Activated CD4-positive, alpha-beta T cell treated with anti-CD3 and anti-CD28 coated beads, Interleukin-2, amount 50 U/mL, for 16 hours (primary cell): ENCODE results near the gene PTPRM.

Source experiments
- DNase-seq: peaks from one replicate; pipeline ENCODE4 v3.0.0-alpha.2; 2020

PTPRM gene

DNA sequence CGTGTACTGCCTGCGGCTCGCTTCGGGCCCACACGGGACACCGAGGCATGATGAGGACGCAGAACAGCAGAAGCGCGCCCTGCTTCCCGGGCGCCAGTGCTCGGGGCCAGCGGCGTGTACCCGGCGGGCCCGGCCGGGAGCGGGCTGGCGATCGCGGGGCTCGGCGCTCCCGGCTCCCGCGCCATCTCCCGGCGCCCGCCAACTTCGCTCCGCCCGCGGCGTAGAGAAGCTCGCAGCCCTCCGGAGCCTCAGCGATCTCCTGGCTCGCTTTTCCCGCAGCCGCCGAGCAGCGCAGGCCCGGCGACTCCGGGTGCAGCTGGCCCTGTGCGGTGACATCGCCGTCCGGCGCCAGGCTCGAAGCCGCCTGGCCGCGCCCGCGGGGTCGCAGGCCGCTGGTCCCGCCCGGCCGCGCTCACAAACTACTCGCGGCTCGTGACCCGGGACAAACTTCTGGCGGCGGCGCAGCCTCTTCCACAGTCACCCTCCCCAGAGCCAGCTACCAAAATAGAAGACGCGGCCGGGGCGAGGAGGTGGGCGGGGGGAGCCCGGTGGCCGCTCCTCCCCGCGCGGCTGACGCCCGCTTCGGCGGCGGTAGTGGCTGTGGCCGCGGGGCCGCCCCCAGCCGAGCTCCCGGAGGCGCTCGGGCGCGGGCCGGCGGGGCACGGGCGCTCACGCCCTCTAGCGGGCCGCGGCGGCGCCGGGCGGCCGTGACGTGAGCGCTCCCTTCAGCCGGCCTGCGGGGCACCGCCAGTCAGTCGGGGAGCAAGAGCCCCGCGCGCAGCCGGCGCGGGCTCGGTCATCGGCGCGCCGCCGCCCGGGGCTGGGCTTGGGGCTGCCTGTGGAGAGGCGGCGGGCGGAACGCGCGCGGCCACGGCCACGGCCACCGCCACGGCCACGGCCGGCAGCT, at the start of gene PTPRM:
TSS of gene PTPRM (plus strand) at position 750 of the 907 bp plus-strand sequence. CDS start 503 bp downstream, outside the sequence.
- peak; percentile 57 for DNase-seq

DNA sequence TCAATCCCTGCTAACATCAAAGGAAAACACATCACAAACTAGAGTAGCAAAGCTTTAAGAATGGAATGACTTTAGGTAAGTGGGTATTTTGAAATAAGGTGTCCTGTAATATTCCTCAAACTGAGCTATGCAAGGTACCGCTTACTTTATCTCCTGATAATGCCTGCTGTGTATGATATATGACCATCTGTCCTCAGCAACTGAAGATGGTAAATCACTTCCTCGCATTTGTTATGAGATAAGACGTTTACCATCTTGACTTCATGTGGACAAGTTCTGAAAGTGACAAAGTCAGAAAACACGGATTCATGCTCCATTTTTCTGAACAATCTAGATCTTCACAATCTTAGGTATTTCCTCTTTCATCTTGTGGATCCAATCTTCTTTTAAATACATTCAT, 49.3 kb upstream of the PTPRM start:
- DNase-seq: no peak

DNA sequence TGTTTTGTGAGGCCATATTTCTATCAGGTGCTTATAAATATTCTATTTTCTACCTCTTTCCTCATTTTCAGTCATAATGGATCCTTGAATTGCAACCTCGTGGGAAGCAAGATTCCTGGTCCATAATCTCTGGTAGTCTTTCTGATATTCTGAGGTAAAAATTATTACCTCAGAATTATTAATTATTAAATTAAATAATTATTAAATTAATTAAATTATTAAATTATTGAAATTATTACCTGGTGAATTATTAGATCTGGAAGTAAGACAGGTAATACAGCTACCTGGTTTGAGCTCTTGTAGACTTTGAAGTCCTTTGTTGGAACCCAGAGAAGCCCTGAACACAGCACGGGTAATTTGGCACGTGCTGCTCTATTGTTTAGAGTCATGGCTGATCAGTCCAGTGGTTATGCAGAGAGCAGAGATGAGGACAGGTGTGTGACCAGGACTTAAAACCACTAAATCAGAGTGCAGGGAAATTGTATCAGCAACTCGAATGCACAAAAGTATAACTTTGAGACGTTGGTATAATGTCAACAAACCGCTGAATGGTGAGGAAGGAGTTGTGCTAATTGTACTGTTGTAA, 46.8 kb upstream of the PTPRM start:
- no peak for DNase-seq

DNA sequence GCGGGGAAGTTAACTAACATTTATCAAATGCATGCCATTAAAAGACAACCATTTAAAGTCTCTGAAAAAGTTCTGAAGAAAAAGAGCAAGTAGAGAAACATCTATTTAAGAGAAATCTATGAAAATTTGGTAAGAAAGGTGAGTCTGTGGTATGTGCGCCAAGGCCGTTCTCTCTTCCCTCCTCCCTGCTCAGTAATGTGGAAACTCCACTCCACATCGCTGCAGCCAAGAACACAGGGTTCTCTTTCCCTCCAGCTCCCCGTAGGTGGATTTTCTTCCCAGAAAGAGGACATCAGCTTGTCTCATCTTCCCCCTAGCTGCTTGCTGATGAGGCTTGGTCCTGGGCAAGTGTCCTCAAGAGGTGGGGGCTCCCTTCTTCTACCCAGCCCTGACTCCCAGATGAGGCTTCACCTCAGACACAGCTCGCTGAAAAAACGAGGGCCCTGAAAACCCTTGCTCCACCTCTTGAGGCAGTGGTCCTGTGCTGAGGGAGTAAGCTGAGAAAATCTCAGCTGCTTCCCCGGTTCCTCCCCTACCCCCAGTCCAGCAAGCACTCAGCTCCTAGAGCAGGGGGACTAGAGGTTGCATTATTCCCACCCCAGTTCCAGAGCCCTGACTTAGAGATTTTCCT, 45.8 kb upstream of the PTPRM start:
- no peak for DNase-seq

DNA sequence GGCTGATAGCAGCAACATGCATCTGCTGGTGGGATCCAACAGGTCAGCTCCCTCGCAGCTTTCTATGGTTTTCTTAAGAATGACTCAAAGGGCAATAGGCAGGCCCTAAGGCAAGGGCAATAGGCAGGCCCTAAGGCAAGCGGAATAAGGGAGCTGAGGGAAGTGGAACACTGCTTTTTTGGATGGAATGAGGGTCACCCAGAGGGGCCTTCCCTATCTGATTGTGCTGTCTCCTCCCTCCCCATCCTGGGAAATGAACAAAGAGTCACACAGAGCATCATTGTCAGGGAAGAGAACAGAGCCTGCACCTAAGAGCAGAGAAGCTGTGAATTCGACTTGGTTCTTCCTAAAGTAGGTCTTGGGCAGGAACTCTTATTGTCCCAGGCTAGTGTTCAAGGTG, 43.3 kb upstream of the PTPRM start:
- DNase-seq: no peak

DNA sequence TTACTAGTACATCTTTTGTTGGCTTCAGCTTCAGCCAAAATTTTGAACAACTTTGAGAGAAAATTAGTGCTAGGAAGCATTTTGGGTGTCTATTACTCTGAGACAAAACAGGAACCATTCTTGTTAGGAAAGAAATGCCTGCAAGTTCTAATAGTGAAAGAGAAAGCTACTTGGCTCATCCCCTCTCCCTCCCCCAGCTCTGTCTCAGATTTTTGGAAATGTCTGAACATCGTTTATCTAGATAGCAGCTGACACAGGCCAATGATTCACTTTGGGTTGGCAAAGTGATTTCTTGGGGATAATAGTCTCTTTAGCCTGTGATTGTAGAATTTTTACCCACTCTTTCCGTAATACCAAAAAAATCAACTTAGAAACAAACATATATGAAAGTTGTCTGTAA, 42.3 kb upstream of the PTPRM start:
- DNase-seq: no peak

DNA sequence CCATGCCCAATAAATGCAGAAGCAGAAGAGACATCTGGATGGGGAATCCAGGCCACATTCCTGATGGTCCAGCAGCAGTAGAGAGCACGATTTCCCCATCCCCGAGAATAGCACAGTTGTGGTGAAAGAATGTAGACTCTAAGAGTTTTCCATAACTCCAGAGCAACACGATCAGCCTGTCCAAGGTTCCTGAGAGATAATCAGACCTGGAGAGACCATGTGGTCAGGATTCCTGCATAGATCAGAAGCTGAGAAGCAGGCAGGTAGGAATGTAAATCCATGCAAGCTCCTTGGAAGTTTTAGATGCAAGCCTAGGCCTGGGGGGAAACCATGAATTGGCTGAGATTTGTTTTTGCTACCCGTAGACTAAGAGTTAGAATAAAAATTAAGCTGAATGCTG, 34.2 kb upstream of the PTPRM start:
- no peak for DNase-seq

DNA sequence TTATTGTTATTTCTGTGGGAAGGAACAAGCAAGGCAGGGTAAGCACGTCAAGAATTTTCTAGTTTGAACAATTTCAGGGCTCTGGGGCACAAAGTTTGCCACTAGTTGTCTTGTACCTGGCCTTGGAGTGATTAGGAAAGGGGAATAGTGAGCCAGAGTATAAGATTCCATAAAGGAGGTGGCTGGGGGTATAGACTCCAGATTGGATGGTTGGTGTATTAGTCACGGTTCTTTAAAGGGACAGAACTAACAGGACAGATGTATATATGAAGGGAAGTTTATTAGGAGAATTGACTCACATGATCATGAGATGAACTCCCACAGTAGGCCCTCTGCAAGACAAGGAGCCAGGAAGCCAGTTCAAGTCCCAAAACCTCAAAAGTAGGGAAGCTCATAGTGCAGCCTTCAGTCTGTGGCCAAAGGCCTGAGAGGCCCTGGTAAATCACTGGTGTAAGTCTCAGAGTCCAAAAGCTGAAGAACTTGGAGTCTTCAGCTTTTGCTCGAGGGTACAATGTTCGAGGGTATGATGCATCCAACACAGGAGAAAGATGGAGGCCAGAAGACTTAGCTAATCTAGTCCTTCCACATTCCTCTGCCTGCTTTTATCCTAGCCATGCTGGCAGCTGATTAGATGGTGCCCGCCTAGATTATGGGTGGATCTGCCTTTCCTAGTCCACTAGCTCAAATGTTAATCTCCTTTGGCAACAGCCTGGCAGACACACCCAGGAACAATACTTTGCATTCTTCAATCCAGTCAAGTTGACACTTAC, 31.5 kb upstream of the PTPRM start:
- DNase-seq: no peak

DNA sequence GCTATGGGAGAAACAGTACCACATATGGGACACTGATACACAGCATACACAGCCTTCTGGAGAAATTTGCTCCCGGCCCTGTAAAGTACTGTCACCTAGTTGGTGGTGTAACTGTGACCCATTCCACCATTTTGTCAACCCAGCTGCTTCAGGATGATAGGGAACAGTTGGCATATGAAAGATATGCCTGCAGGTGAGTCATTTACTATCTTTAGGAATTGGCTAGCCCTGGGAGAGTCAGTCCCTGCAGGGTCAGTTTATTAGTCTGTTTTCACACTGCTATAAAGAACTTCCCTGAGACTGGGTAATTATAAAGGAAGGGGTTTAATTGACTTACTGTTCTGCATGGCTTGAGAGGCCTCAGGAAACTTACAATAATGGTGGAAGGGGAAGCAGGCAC, 30.0 kb upstream of the PTPRM start:
- DNase-seq: no peak

DNA sequence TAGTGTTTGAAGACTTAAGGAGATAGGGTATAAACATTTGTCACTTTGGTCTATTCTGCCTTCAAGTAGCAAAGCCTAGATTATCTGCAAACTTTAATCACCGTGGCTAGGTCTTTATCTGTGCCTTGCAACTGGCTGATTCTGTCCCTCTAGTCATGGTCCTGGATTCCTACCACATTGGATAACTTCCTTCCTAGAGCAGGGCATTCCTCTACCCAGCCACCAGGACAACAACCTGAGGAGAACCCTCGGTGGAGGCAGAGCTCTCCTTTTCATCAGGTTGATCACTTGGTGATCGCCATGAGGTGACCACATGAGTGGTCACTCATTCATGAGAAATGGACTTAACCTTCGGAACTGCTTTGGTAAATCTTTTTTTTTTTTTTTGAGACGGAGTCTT, 25.3 kb upstream of the PTPRM start:
- no peak for DNase-seq

DNA sequence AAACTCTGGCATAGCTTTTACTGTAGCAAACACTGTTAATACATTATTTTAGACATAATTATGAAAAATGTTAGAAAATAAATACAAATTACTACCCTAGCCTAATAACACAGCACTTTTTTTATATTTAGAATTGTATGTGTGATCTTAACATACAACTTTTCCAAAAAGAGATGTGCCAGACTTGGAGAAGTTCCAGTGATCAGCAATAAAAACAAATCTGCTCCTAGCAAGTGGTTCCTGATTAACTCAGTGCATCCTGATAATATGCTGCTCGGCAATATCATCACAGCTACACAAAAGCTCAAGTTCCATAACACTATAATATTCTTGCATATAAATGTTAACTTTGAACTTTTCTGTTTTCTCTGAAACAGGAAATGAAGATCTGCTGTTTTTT, 22.4 kb upstream of the PTPRM start:
- DNase-seq: no peak

DNA sequence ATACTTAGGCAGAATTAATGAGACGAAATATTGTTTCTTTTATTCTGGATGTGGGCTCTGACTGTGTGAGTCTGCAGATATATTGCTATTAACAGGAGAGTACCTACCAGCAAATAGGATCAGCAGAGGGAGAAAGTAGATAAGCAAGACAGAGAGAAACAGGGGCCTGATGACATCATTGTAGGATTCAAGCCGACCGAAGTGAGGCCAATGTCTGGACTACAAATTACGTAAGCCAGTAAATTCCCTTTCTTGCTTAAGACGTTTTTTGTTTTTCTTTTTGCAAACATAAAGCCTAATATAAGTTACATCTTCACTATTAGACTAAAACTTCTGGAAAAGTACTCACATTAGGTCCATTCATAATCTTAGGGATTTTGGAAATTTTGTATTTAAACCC, 21.4 kb upstream of the PTPRM start:
- no peak for DNase-seq

DNA sequence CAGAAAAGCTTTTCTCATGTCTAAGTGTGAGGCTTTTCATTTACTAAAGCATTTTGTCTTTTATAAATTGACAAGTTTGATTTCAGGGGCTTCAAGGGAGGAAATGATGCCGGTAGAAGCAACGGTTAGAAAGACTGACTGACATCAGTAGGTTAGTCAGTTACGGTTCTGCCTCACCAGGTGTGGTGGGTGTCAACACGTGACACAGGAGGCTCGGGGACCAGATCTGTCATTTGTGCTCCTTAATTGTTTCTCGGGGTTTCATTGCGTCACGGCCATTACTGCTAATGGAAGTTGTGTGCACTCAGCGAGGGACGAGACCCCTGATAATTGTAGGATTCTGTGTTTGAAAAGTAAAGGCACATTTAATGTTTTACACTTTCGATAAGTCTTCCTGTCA, 18.9 kb upstream of the PTPRM start:
- DNase-seq: no peak

DNA sequence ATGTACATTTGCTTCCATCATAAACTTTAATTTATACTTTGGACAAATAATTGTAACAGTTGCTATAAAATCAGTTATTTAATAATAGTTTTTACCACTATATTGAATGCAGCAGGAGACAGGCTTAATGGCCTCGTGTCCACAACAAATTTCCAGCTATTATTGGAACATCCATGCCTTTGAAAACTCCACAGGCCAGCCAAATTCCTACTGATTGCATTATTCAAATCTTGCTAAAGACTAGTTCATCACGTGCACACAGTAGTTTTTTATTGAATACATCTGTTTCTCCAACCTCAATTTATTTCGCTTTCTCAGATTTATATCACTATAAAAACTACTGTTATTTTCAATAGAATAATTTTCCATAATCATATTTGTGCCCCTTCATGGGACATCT, 18.4 kb upstream of the PTPRM start:
- DNase-seq: no peak

DNA sequence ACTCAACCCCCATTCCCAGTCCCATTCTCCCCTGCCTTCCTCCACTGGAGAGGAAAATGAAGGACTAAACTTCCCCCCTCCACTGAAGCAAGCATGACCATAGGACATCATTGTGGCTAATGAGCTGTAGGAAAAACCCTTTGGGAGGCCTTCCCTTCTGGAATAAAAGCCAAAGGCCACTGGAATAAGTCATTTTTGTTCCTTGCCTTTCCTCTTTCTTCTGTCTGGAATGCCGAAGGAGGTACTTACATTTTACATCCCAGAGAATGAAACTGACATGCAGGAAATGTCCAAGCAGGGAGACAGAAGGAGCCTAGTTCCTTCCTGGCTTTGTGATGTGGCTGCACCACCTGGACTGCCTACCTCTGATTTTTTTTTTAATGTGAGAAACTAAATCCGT, 9.1 kb upstream of the PTPRM start:
- no peak for DNase-seq

DNA sequence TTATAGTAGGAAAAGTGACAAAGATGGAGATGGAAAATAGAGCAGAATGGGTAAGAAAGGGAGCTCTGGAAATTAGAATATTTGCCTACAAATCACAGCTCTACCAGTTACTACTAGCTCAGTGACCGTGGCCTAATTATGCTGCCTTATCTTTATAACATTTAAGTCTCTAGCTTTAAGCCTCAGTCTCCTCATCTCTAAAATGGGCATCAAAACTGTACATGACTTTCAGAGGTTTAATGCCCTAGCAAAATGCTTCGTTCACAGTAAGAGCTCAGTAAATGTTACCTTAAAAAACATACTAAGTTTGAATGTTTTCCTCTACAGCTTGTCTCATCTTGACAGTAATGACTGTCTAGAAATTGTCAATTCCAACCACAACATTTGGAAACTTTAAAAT, 8.3 kb upstream of the PTPRM start:
- DNase-seq: no peak

DNA sequence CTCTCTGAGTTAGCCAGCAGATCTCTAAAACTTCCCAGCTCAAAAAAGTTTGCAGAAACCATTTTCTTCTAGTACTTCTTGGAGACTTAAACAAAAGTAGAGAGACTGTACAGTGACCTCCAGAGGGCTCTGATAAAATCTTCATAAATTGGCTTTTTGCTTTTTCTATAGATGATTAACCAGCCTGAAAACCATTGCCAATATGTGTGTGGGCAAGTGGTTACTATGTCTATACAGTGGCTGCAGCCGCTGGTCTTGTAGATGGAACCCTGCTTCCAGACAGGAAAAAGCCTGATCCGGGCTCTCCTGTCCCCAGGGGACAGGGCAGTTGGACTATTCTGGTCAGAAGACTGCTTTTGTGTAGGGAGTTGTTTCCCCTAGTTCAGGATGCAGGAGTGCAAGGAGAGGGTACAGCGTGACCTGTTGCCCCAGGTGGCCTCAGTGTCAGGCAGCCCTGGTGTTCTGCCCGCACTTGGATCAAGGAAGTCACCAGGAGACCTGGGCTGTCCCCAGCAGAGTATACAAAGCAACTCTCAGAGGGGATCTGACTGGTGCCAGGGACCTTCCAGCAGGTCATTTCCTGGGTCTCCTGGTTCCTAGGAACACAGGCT, 7.3 kb upstream of the PTPRM start:
- DNase-seq: no peak

DNA sequence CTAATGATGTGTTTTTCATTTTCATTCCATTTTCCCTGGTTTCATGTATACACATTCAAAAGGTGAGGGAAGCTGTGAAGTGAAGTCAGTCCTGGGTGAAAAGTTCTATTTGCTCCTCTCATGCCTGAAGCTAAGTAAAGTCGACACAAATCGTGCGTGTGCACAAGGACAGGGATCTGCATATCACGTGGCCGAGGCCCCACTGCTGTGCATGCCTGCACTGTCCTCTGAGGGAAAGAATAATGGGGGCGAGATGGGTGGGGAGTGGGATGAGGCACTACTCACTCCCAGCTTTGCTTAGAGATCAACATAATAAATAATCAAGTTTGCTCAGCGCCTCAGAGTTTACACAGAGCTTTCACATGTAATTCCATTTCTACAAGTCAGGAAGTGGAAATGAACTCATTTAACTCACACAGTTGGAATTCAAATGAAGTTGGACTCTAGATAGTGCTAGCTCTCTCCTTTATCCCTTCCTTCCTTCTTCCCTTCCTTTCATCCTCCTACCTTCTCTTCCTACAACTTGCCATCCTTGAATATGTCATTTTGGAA, 5.1 kb upstream of the PTPRM start:
- no peak for DNase-seq

DNA sequence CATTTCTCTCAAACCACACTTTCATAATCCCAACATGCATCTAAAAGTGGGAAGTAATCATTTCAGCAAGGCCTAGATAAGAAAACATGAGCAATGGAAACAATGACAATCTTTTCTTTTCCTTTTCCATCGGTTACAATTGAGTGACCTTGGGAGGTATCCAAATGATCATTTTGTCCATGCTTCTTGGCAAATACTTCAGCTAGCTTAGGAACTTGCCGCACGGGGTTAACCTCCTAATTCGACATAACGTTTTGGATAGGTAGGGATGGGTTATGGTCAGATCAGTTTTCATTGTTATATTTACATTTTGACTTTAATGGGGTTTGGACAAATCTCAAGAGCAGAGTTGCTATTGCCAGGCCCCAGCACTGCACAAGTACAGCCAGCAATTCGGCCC, 4.6 kb upstream of the PTPRM start:
- no peak for DNase-seq

DNA sequence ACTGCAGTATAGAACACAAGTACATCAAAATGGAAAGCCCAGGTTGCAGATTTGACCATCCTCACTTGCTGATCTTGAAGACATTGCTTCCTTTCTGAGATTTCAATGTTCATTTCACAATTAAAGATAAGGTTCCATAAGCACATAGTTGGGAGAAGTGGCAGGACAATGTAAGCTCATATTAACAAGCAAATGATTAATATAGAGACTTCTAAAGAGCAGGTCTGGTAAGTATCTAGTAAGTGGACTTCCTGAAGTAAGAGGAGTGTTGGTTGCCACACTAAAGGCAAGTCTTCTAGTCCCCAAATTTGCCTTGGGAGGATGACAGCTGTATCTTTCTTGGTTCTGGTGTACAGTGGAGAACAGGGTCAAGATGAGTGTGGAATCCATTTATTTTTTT, 1.4 kb upstream of the PTPRM start:
- no peak for DNase-seq

DNA sequence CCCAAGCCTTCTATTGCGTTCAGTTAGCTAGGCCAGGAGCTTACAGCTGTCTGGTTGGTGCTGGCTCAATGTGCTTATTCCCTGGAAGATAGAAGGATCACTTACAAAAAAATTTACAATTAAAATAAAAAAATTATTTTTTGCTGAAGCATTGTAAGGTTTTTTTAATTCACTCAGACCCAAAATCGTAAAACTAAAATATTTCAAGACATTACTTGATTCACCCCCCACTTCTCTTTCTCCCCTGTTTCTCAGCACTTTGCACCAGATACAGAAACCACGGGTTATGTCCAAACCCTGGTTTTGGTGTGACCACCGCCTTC, 911 bp upstream of the PTPRM start:
- no peak for DNase-seq

DNA sequence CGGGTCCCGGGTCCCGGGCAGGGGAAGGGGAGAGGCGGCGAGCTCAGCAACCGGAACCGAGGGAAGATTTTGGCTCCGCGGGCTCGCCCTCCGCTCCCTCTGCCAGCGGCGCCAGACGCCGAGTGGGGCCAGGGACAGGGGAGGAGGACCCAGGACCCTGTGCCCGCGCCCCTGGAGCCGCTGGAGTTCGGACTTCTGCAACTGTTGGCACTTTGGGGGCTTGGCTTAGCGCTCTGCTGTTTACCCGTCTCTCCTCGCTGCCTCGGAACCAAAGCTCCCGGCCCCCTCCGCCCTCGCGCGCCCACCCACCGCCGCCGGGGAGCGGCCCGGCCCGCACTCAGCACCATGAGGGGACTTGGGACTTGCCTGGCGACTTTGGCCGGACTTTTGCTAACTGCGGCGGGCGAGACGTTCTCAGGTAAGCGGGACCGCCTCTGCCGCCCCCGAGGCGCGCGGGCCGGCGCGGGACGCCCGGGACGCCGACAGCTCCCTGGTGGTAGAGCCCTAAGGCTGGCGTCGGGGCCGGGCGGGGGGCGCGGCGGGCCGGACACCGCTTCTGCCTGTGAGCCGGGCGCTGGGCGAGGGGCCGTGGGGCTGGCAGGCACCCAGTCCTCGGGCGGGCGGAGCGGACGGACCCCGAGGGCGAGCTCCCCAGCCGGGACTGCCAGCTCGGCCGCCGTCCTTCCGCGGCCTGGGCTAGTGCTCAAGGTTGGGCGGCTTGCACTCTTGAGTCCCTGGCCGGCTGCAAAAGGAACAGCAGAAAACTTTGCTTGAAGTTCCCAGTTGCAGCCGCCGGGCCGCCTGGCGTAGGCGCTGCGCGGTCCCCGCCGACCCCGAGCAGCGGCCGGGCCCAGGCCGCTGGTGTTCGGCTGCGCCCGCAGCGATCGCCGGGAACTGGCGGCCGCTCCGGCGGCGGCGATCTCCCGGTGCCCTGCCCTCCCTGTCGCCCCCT, 634 bp downstream of the PTPRM start:
- no peak for DNase-seq
